GM21786 (cell line): ENCODE results near the gene CLRN3.

Experiments
- ATAC-seq: cut with Tn5 transposase; IDR thresholded peaks from one replicate; pipeline ENCODE4 v1.9.1; 2021; ENCODE audit not compliant: unreplicated experiment

CLRN3 gene

DNA sequence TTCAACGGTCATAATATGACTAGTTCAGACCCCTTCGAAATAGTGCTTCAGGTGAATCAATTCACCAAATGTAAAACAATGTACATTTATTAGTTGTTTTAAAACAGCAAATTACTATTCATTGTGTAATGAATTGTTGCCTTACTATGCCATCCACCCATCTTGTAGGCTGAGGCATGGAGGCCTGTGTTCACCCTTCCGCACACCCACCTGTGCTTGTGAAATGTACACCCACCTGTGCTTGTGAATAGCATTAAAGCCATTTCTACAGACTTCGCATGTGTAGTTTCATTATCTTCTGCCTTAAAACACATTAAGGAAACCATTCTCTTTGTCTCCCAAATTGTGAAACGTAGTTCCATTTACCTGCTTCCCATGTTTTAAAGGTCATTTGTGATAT lies 16.8 kb downstream of the CLRN3 start:
- ATAC-seq = no peak

DNA sequence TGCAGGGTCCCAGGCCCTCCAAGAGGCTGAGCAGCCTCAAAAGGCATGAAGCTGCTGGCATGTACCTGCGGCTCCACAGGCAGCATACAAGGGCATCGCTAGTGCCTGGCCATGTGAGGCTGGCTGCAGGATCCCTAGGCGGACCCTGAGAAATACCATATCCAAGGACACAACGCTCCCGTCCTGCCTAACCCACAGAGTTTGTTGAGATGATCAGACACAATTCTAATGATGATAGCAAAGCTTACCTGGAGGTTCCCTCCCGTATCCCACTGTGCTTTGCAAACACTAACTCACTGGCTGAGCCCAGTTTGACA lies 17.3 kb downstream of the CLRN3 start:
- no peak for ATAC-seq

DNA sequence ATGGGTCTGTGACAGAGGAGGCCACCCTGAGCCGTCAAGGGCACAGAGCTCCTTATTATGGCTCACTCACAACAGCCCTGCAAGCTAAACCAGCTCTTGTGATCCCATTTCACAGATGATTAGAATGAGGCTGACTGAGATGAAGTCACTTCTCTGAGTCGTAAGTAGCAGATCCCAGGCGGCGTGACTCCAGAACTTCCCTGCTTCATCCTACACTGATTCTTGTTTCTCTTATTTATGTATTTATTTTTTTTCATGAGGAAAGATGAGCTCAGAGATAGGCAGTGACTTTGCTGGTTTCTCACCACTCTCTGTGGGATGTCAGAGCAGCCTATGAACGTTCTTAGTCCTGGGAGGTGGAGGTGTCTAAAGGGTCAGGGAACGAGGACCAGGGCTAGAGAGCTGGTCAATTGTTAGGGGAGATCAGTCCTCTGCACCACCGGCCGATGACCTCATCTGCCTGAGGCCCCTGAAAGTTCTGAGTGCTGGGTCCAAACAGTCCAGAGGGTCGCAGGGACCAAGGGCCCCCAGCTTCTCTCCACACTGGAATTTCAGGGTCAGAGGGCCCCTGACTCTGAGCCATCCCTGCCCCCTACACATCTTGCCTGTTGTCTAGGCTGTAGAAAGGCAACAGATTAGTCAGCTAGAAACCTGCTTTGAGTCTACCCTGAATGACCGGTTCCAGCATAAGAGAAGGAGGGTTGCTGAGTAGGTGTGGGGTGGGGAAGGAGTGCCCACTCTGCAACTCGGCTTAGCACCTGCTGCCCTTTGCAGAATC lies 17.9 kb downstream of the CLRN3 start:
- ATAC-seq = no peak

DNA sequence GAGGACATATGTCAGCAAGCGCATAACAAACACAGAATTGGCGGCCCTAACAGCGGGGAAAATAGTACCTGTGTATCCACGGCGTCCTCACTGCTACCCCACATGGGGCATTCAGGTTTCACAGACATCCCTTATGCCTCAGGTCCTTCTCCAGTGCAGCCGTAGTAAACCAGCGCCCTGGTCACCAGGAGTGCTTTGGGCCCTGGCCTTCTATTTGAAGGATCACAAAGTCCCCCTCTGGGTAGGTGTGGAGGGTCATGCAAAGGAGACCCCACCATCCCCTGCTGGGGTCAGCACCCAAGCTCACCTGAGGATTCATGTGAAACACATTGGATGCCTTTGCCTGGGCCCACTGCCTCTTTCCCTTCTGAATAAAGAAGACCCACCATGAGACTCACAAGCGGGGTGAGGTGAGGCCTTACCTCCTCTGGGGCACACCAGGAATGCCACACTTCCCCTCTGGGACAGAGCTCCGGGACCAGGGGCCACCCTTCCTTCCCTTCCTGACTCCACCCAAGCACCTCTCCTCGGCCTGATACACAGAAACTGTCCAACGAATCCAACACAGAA lies 18.8 kb downstream of the CLRN3 start:
- ATAC-seq = no peak

DNA sequence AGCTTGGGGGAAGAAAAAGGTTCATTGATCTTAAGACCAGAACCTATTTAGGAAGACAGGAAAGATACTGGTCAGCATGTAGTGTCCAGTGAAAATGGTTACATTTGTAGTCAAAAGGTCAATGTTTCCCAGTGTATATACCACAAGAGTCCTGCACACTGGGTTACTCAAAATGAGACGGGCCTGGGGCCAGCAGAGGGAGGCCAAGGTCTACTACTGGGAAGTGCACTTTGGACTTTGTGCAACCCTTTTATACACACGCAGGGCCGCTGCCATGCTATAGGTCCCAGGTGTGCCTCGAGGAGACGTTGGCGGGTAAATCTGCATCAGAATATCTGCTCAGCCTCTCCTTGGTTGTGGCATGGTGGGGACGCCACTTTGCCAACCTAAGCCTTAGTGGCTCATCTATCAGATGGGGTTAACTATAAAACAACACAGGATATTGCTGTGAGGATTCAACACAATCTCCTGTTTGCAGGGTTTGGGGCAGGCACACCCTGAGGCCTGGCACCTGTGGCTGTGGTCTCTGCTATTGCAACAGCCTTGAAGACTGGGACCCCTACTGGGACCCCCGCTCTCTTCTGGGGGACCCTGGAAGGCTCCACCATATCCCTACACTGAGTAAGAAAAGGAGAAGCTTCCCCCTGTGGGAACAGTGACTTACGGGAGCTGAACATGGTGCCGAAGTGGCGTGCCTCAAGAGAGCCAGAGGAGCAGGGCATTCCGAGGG lies 19.7 kb downstream of the CLRN3 start:
- ATAC-seq = no peak

DNA sequence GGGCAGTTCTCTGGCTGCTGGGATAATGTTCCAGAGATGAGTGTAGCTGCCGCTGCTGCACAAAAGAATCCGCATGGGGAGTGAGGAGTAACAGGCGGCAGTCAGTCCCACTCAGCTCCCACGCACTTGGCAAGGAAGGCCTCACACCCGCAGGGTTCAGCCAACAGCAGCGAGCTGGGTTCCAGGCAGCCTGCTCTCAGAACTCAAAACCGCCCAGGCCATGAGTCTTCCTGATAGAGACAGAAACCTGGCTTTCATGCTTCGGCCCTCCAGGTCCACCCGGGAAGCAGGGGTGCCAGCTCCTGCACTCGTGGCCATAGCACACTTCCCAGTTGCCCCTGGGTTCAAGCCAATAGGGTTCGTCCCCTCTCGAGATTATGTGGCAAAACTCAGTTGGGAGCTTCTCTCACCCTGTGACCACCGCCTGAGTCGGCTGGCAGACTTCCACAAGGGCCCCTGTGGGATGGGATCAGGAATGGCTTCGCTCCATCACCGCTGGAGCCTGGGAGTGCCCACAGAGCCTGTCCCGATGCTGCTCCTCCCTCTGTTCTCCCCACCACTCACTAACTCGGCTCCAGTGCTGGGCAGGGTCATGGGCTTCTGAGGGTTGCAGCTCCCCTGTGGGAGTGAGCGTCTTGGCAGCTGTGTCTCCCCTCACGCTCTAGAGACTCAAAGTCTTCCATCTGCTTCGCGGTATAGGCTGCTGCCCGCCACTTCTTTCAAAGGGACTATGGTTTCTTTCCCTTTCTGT lies 20.6 kb downstream of the CLRN3 start:
- ATAC-seq = no peak

DNA sequence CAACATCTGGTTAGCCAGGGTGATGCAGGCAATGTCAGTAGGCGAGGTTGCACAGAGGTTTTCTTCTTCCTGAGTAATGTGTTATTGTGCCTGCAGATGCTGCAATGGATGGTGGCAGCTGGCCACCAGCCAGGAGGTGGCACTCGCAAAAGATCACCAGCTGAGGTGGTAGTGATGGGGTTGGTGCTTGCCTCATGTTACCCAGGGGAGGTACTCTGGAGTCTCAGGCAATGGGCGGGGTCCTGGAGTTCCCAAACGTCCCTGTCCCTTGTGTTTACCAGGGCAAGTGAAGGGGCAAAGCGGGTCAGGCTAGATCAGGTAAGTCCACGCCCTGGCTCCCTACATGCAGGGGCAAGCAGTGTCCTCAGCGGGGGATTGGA lies 21.1 kb downstream of the CLRN3 start:
- no peak for ATAC-seq

DNA sequence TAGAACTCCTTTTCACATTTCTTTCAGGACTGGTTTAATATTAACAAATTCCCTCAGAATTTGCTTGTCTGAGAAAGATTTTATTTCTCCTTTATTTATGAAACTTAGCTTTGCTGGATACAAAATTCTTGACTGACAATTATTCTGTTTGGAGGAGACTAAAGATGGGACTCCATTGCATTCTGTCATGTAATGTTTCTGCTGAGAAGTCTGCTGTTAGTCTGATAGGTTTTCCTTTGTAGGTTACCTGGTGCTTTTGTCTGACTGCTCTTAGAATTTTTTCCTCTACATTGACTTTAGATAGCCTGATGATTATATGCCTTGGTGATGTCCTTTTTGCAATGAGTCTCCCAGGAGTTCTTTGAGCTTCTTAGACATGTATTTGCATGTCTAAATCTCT lies 23.4 kb downstream of the CLRN3 start:
- no peak for ATAC-seq

DNA sequence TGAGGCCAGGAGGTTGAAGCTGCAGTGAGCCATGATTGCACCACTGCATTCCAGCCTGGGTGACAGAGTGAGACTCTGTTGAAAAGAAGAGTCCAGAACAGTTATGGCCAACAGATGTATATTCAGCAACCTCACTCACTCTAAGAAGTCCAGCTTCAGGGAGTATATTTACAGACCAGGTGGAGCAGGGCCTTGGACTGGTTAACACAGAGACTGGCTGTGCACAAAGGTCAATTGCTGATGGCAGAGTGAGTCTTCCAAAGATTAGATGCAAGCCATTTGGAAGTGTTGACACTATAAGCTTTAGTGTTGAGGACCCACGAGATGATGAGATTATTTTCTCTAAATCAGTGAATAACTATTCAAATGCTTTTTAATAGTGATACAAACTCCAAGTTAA lies 24.9 kb downstream of the CLRN3 start:
- no peak for ATAC-seq

DNA sequence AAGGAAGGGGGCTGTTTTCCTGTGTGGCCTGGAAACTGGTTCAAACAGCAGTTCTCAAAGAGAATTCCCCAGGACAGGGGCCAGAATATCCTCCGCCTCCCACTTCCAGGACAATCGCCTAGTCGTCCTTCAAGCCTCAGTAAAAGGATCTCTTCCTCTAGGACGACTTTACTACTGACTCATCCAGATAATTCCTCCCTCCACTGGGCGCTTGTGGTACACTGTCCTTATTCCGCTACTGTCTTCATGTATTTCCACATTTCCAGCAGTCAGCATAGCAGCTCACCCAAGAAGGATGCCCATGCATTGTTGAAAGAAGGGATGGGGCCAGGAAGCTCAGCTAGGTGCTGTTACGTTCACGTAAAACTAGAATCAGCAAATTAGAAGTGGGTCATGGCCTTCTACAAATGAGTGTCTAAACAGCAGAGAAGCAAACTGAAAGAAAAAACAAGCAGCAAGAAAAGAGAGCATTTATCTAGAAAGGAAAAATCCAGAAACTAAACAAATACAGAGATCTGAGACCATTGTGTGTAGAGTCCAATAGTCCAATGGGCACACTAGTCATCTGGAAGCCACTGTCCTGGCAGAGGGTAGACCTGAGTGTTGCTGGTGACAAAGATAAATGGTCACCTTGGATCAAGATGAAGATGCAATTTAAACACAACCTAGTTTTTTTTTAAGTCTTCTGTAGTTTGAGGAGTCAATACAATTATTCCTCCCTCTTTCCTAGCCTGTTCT lies 26.3 kb downstream of the CLRN3 start:
- ATAC-seq = no peak

DNA sequence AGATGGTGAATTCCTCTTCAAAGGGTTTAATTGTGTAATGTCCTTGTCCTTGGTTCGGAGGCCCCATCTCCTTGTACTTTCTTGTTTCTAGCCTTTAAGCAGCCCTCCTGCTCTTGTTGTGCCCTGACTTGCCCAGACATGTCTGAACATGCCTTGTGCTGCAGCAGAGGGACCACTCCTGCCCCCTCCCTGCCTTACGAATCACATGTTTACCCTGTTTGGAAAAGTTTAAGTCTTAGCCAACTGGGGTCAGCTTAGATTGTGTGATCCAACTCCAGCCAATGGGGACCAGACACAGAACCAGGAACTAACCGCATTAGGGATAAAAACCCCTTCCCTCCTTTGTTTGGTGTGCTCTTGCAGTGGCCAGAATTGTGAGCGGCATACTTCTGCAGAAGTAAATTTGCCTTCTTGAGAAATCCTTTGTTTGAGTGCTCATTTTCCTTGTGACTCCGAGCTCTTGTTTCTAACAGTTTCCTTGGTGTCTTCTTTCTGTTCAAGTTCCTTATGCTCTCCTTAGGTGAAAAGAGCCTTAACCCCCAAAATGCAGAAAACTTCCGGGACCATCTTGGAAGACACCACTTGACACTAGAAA lies 29.4 kb downstream of the CLRN3 start:
- no peak for ATAC-seq

DNA sequence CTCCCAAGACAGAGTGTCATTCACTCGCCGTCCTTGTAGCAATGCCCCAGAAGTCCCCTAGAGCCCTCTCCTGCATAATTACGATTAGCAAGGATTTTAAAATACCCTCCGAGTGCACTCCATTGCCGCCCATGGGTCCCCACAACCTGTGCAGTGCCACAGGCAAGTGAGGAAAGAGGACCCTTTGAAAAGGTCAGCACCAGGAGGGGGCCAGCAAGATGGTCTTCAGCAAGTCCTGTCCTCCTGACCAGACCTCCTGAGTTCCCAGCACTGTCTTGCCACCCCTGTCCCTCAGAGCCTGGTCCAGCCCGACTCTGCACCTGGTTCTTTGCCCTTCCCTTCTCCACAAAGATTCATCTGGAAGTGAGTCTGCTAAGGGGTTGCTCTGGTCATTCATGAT lies 32.1 kb downstream of the CLRN3 start:
- no peak for ATAC-seq

DNA sequence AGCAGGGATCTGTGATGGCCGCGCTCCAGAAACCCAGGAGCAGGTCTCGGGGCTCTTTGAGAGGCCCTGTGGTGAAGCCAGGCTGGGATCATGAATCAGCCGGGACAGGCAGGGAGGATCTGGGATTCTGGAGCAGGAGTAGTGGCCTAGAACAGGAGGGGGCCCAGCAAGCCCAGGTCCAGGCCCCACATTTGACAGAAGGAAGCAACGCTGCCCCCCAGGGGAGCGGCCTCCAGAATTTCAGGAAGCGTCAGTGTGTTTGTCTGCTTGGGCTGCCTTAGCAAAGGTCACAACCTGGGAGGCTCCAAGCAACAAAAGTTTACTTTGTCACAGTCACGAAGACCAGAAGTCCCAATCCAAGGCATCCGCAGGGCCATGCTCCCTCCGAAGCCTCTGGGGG lies 36.8 kb downstream of the CLRN3 start:
- ATAC-seq = no peak

DNA sequence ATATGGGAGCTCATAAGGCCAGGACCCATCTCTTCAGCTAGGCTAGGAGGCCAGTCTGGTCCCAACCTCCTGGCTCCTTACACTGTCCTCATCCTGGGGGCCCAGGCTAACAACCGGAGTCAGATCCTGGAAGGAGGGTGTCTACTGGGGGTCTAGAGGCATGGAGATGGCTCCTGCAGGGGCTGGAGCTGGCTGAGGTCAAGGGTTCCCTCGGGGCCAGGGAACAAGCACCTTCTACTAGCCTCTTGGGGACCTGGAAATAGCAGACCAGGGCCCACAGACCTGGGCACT lies 37.2 kb downstream of the CLRN3 start:
- ATAC-seq = no peak

DNA sequence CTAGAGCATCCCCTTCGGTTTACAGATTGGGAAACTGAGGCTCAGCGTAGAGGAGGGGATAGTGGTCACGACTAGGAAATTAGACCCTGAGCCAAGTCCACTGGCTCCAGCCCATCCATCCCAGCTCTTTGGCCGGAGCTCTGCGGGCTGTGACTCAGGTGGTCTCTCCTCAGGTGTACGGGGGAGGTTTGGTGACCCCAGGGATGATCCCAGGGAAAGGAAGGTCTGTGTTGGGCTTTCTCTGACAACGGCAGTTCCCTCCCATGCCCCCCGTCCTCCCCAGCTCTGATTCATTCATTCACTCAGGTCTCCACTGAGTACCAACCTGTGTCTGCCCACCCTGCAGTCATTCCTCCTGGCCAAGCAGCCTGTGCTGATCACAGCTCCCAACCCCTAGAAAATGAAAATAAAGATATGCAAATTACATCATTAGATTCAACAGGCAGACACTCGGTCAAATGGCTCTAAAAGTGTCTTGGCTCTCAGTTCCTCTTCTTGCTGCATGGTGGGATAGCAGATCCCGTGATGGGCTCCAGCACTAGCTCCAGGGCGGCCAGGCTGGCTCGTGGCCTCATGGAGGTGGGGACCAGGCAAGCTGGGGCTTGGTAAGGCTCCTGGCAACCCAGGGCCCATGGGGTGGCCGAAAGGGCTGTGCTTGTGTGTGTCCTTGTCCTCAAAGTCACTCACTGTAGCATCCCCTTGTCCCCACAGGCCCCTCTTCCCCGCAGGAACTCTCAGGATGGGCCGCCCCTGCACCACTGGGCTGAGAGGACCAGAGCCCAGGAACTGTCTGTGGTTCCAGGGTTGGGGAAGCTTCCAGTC lies 37.8 kb downstream of the CLRN3 start:
- ATAC-seq = peak; percentile 58

DNA sequence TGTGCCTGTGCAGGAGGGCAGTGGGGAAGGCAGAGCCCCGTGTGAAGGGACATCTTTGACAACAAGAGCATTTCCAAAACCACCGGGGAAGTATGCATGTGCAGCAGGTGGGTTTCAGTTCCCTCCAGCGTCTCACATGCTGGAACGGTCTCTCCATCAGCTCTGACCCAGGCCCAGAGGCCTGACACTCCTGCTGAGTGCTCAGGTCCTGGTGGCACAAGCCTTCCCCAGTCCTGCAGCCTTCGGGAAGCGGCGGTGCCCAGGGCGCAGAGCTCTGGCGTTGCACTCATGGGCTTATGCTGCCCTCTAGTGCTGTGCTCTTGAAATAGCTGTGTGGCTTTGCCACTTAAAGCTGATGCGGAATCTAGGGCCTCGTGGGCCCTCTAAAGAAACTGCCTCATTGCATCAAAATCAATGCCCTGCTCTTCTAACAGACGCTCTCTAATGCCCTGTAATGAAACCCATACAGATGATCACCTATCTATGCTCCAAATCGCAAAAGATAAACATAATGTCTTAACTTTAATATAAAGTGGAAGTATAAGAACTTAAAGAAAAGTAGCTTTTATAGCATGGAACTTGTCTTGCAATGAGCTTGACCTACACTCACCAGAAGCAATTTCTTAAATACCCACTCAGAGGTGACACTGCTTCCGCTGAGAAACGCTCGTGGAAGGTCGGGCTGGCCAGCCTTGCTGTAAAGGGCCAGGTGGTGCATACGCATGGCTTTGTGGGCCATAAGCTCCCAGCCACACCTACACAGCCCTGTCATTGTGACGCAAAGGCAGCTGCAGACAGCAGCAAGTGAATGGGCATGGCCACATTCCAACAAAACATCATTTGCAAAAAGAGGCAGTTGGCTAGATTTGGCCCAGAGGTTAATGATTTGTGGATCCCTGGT lies 38.6 kb downstream of the CLRN3 start:
- ATAC-seq = no peak

DNA sequence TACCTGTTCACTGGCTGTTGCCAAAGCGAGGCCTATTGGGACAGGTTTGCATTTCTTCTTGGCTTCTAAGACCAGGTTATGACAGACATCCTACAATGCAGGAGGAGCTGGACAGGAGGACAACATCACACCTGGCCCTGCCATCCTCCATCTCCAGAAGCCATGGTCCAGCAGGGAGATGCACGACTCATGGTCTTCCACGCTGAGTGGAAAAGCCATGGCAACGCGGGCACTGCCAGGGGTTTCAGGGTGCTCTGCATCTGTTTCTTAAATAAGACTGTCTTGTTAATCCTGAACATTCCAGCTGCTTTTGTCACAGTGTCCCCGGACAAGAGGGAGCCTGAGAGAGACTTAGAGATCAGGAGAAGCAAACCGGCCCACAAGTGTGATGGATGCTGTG lies 40.3 kb downstream of the CLRN3 start:
- ATAC-seq = no peak

DNA sequence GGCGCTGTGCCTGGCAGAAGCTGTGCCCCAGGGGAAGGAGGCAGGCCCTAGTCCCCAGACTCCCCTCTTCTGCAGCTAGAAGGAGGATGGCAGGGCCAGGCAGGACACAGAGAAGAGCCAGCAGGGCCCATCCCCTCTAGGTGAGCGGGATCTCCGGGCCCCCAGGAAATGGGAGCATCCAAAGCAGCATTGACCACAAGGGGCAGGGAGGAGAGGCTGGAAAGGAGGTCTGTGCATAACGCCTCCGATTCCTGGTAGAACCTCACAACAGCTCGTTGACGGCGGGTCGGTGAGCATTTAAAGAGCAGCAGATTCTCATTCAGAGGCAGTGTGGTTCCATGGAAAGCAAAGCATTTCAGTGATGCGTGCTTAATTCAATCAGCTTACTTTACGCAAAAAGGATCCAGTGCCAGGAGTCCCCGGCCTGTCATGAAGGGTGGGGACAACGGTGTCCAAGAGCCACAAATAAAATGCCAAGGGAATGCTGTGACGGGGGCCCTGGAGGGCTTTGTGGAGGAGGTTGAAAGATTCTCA lies 41.0 kb downstream of the CLRN3 start:
- no peak for ATAC-seq

DNA sequence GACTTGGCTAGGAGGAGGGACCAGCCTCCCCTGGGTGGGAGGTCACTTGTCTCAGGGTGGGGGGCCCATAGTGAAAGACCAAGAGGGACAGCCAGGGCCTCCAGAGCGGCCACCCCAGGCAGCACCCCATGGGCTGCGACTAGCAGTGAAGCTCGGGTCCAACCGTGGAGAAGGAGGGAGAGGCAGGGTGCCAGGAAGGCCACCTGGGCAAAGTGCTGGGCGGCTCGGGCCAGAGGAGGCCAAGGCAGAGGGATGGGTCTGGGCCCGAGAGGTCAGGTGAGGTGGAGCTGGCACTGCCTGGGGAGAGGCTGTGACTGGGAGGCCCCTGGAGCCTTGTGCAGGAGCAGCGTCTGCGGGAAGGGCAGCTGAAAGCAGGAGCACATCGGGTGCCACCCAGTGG lies 41.8 kb downstream of the CLRN3 start:
- no peak for ATAC-seq
